ENCODE results near the gene CUX1.

CUX1 gene

GRCh38 chr7:102189756-102190155, 372.3 kb downstream of the CUX1 start:
- no peak for DNase-seq (ENCODE audit: low read depth)

DNA sequence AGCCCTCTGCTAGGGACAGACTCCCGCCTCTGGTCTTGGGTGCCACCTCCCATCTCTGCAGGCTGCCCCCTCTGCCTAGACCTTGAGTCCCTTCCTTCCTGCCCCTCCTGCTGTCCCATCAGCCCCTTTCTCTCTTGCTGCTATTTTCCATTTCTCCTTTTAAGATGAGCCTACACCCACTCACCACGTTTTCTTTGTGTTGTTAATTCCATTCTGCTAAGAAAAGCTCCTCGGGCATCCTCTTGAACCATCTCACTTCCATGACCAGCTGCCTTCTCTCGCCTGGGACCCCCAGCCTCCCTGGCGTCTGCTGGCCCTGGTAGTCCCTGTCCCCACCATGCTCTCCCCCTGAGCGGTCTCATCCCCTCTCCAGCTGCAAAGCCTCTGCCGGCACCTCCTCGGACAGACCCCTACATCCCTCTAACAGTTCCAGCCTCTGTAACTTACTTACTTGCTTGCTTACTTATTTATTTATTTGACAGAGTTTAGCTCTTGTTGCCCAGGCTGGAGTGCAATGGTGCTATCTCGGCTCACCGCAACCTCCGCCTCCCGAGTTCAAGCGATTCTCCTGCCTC, 373.4 kb downstream of the CUX1 start:
- no peak for DNase-seq (ENCODE audit: low read depth)

DNA sequence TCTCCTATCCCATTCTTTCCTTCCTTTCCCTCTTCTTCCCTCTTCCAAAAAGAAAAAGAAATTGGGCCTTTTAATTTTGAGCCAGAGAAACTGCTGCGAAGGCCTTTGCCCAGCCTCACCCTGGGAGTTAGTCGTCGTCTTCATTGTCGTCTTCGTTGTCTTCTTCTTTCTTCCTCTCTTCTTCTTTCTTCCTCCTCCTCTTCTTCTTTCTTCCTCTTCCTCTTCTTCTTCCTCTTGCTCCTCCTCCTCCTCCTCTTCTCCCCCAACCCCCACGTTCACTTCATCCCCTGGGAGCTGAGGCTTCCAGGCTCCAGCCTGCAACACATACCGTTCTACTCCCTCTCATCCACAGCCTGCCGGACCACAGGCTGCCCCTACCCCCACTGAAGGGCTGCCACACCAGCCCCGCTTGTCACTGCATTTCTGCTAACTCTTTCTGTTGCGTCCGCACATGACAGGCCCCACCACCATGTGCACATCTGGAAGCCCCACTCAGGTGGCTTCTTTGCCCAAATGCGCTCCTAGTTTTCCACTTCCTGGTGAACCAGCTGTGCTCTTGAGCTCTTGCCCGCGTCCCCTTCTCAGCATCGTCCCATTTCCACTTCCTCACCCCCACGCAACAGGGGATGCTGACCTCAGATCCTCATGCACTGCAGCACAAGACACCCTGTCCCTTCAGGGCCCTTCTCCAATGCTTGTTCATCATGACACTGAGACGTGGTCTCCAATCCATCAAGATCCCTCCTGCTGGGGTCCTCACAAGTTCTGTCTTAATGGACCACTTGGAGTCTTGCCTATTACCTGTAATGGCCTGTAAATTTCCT, 374.3 kb downstream of the CUX1 start:
- DNase-seq (ENCODE audit: low read depth): no peak

DNA sequence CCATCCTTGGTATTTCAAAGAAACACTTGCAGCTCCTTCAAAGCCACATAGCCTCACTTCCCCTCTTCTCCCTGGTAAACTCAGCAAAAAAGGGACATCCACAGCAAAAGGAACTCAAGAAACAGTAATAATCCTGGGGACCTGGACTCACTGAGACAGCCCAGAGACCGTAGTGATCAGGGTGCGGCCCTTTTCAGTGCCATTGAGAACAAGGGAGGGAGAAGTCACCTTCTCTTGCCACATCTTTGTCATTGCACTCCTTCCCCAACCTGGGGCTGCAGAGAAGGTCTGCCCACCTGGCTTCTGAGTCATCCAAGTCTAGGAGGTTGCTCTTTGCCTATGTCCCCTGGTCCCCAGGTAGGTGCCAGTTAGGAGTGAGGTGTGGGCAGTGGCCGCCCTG, 375.4 kb downstream of the CUX1 start:
- DNase-seq (ENCODE audit: low read depth): no peak

- no peak for DNase-seq (ENCODE audit: low read depth)
These were observed 376.4 kb downstream of the CUX1 start for GRCh38 chr7:102193806-102194205.

DNA sequence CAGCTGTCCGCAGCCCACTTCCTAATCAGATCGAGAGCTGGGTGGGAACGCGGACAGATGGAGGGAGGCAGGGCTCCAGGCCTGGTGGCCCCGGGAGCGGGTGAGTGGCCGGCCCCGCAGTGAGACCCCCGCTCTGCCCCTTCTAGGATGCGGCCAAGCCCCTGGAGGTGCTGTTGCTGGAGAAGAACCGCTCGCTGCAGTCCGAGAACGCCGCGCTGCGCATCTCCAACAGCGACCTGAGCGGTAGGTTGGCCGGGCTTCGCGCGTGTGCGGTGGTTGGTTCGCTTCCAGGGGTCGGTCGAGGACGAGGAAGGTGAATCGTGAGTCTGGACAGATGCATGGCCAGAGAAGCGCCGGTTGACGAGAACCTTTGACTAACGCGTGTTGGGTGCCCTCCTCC, 377.9 kb downstream of the CUX1 start:
- no peak for DNase-seq (ENCODE audit: low read depth)

DNA sequence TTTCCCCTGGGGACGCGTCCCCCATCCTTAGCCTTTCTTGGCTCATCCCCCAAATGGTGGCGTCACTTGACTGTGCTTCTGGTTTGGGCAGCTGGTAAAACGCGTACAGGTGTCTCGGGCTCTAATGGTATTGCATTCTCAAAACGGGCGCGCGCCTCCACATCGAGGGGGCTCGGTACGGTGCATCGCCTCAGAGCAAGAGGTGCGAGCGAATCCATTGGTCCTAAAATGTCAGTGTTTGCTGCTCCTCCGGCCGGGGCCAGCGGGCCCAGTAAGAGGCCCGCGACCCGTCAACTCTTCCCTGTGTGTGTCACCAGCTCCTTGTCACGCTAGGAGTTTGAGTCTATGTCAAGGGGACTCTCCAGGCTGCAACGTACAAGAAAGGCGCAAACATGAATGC, 378.6 kb downstream of the CUX1 start:
- no peak for DNase-seq (ENCODE audit: low read depth)

GRCh38 chr7:102197161-102197560, 379.7 kb downstream of the CUX1 start:
- DNase-seq (ENCODE audit: low read depth): no peak

GRCh38 chr7:102197599-102197998, 380.2 kb downstream of the CUX1 start:
- no peak for DNase-seq (ENCODE audit: low read depth)

DNA sequence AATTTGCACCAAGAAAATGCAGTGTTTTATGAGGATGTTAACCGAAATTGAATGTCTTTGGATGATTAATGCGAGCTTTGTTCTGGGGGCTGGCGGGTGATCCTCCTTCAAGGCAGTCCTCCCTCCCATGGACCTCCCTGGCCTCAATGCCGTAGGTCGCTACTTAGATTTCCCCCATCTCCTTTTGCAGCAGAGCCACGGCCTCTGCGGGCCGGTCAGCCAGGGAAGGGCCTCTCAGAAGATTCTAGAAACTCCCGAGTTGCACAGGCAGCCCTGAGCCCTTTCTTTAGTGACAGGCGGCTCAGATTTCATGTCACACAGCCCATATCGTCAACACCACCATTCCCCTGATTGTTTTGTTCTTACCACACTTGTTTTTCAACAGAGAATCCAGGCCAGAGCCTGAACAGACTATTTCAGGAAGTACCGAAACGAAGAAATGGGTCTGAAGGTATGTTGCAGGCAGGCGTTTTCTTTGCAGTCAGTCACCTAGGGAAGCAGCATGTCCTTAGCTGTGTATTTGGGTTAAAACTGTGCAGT, 381.1 kb downstream of the CUX1 start:
- DNase-seq (ENCODE audit: low read depth): no peak

GRCh38 chr7:102201576-102201975, 384.1 kb downstream of the CUX1 start:
- no peak for DNase-seq (ENCODE audit: low read depth)

- no peak for DNase-seq (ENCODE audit: low read depth)
These were observed 385.1 kb downstream of the CUX1 start for GRCh38 chr7:102202556-102202955.

DNA sequence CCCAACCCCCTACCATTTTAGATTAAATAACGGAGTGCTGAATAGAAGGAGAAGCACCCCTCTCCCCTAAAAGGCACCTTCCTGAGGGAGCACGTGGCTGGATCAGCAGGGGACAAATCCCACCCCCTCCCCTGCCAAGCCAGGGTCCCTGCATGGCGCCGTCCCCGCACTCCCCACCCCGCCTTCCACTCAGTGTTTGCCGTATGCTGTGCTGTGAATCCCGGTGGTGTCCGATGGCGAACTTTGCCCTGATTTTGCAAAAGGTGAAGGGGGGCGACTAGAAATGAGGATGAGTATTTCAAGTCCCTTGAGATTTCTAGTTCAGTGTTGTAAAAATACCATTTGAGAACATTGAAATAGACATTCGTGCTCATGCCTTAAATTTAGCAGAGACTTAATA, 385.8 kb downstream of the CUX1 start:
- DNase-seq (ENCODE audit: low read depth): no peak

DNA sequence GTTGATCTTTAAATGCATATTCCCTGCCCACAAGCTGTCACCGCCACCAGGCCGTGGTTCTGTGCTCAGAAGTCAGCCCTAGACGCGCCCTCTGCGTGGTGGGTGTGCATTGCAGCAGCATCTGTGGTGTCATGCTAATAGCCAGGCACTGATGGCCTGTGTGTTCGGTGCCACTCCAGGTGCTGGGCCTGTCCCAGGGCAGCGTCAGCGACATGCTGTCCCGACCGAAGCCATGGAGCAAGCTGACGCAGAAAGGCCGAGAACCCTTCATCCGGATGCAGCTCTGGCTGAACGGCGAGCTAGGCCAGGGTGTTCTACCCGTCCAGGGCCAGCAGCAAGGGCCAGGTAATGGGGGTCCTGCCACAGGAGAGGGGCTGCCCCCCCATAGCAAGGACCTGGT, 386.8 kb downstream of the CUX1 start:
- DNase-seq (ENCODE audit: low read depth): no peak

- DNase-seq (ENCODE audit: low read depth): no peak
These were observed 388.5 kb downstream of the CUX1 start for GRCh38 chr7:102205915-102206314.

GRCh38 chr7:102208826-102209225, 391.4 kb downstream of the CUX1 start:
- no peak for DNase-seq (ENCODE audit: low read depth)

DNA sequence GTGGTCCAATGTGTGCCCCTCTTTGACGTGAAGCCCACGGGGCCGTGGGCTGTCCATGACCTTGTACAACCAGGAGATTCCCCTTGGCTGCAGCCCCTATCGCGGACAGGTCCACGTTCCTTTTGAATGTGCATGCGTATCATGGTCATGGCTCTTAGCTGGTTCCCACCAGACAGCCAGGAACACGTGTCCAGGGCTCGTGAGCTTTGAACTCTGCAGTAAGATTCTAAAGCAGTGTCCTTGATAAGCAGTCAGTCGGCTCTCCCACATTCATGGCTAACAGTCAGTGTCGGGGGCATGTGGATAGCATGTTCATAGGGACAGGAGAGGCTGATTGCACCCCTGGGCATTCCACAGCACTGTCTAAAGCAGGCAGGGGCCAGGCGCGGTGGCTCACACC, 393.4 kb downstream of the CUX1 start:
- no peak for DNase-seq (ENCODE audit: low read depth)

DNA sequence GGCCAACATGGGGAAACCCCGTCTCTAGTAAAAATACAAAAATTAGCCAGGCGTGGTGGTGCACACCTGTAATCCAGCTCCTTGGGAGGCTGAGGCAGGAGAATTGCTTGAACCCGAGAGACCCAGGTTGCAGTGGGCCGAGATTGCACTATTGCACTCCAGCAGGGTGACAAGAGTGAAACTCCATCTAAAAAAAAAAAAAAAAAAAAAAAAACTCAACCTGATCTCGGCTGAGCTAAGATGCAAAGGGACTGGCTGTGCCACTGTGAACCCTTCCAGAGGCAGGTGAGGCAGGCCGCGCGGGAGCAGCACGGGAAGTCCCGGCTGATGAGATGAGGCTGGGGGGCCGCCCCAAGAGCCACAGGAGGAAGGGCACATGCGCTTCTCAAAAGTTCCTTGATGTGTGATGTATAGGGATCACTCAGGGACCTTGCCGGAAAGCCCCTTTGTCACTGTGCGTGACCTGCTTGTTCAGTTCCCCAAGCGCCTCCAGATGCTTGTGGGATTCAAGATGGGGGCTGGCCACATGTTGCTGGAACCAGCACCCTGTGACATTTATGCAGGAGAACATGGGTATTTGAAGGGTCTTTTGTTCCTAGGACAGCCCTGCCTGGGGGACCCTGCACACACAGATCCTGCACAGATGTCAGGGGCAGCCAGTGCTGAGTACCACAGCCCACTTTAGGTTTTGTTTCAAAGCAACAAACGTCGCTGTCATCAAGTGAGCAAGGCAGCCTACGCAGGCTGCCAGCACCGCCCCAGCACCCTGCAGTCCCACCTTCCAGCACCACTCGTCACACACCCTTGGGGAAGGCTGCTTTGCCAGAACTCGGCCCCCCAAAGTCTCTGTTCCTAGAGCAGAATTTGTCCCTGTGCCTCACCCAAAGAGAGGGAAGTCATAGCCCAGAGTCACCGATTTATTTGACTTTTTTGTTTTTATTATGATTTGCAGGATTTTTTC, 394.4 kb downstream of the CUX1 start:
- no peak for DNase-seq (ENCODE audit: low read depth)

GRCh38 chr7:102214477-102215072, 397.1 kb downstream of the CUX1 start:
- no peak for DNase-seq (ENCODE audit: low read depth)

- no peak for DNase-seq (ENCODE audit: low read depth)
These were observed 397.8 kb downstream of the CUX1 start for GRCh38 chr7:102215256-102215655.

GRCh38 chr7:102215711-102216110, 398.3 kb downstream of the CUX1 start:
- DNase-seq (ENCODE audit: low read depth): no peak
